K562 (cell line): ENCODE measurements around the gene FAAH. TPM values are rescaled to one million over a fixed set of nuclear protein-coding genes. Genes with fewer than 3 reads are reported as not detected.

Experiments
- BRF1 ChIP-seq: IDR thresholded peaks from 3 replicates; pipeline ENCODE4 v1.6.1; 2011; ENCODE audit warnings: borderline replicate concordance, mild to moderate bottlenecking; ENCODE audit not compliant: insufficient read length; ENCODE audit errors: extremely low read depth
- HEY1 ChIP-seq: fragments of 250-450 bp; sonication (Bioruptor Pico); IDR thresholded peaks from 2 replicates; pipeline ENCODE4 v1.5.0; 2020; ENCODE audit warnings: mild to moderate bottlenecking, moderate library complexity, borderline replicate concordance
- HLTF ChIP-seq: fragments of 450-650 bp; IDR thresholded peaks from 2 replicates; pipeline ENCODE4 v1.6.1; 2016
- HNRNPK ChIP-seq: fragments of 200-400 bp; formaldehyde crosslinking; IDR thresholded peaks from one replicate; pipeline ENCODE4 v1.6.1; 2018; ENCODE audit warnings: mild to moderate bottlenecking, low read depth, low read length; ENCODE audit not compliant: poor library complexity, severe bottlenecking
- PTRF ChIP-seq: fragments of 450-650 bp; IDR thresholded peaks from 2 replicates; pipeline ENCODE4 v1.6.1; 2016; ENCODE audit warnings: mild to moderate bottlenecking, missing genetic modification characterization, missing compliant biosample characterization
- RBM25 ChIP-seq: fragments of 200-400 bp; formaldehyde crosslinking; IDR thresholded peaks from 2 replicates; pipeline ENCODE4 v1.6.1; 2018; ENCODE audit warnings: low read length, low read depth, moderate library complexity; ENCODE audit not compliant: severe bottlenecking
- RHOXF2B ChIP-seq: fragments of 250-450 bp; sonication (Bioruptor Pico); conservative IDR thresholded peaks from 2 replicates; pipeline ENCODE4 v1.5.1; 2021
- SFPQ ChIP-seq: fragments of 200-400 bp; formaldehyde crosslinking; IDR thresholded peaks from 2 replicates; pipeline ENCODE4 v1.6.1; 2017; ENCODE audit warnings: mild to moderate bottlenecking, low read depth, low read length, moderate library complexity
- TARDBP ChIP-seq: fragments of 450-650 bp; IDR thresholded peaks from 2 replicates; pipeline ENCODE4 v1.6.1; 2016
- ZBTB34 ChIP-seq: fragments of 250-450 bp; sonication (Bioruptor Pico); IDR thresholded peaks from 2 replicates; pipeline ENCODE4 v1.8.0; 2021; ENCODE audit warnings: mild to moderate bottlenecking, moderate library complexity
- ZNF280A ChIP-seq: fragments of 450-650 bp; IDR thresholded peaks from 2 replicates; pipeline ENCODE4 v1.6.1; 2018; ENCODE audit warnings: mild to moderate bottlenecking, low read depth; ENCODE audit not compliant: partially characterized antibody
- ZNF740 ChIP-seq, 3 experiments: fragments of 200-800 bp in 1 of 3; sonication (Bioruptor generic) in 1 of 3; sonication (generic) in 1 of 3; formaldehyde crosslinking in 1 of 3; IDR thresholded peaks; 2 replicates each; pipeline versions ENCODE4 v1.6.1 to v1.8.0; 2016 to 2022; ENCODE audit warnings: mild to moderate bottlenecking in 2 of 3, missing compliant biosample characterization in 2 of 3, missing genetic modification characterization in 2 of 3, missing genetic modification reagents in 1 of 3
- polyA plus RNA-seq, 8 experiments: library from polyadenylated mRNA; depleted of rRNA in 4 of 8; stranded (reverse) in 5 of 8; unstranded in 3 of 8; fragments of >200 nt; fragmentation: Nextera tagmentation in 2 of 8; fragmentation: Illumina TruSeq in 1 of 8; extraction: Ambion mirVana in 2 of 8; extraction: Trizol in 1 of 8; gene quantifications; 2 replicates each; pipeline versions ENCODE4 v1.2.1 to v1.2.3, GENCODE V29; 2011 to 2014; ENCODE audit warnings: inconsistent platforms in 1 of 8, missing spikeins in 1 of 8
- total RNA-seq, 7 experiments: library from RNA; depleted of rRNA in 6 of 7; stranded (reverse); fragments of >200 nt in 6 of 7; fragmentation: Illumina TruSeq in 2 of 7; extraction: Trizol in 2 of 7; gene quantifications; 2 replicates each; pipeline versions ENCODE4 v1.2.1 to v1.2.3, GENCODE V29; 2011 to 2021; ENCODE audit warnings: low replicate concordance in 1 of 7

The FAAH gene
- total and polyA plus RNA-seq, 9 of the 15 experiments (the other 6 are each of a cell fraction or from before 2014, with no cell fraction given) = 0.06 to 1.1 (median 0.32) TPM

GRCh38 chr1:46412893-46413595 lies 18.9 kb downstream of the FAAH start (continued):
- TF ChIP-seq ZNF740 (CRISPR knock-in tag; IDR thresholded peaks at IDR 0.05) (no peak), ZNF740 (tag; IDR thresholded peaks at IDR 0.05) (no peak), HEY1 (CRISPR knock-in tag) (no peak), ZNF280A (no peak), BRF1 (no peak), SFPQ (no peak), ZBTB34 (CRISPR knock-in tag) (no peak), HNRNPK (no peak), RHOXF2B (CRISPR knock-in tag) (no peak), PTRF (tag) (no peak), RBM25 (no peak), HLTF (no peak), TARDBP (no peak)
